GM12874 (cell line): ENCODE data around the gene VIT.

Experiments used
- TF ChIP-seq, protein P1 (sequence below): IDR thresholded peaks from 2 replicates; pipeline ENCODE4 v1.5.1; 2011; ENCODE audit warnings: low read depth, mild to moderate bottlenecking, control low read depth, low read length, moderate library complexity; ENCODE audit not compliant: insufficient read depth

Gene VIT

GRCh38 chr2:36659218-36659617 lies 37.3 kb upstream of the VIT start:
- TF ChIP-seq, protein P1, sequence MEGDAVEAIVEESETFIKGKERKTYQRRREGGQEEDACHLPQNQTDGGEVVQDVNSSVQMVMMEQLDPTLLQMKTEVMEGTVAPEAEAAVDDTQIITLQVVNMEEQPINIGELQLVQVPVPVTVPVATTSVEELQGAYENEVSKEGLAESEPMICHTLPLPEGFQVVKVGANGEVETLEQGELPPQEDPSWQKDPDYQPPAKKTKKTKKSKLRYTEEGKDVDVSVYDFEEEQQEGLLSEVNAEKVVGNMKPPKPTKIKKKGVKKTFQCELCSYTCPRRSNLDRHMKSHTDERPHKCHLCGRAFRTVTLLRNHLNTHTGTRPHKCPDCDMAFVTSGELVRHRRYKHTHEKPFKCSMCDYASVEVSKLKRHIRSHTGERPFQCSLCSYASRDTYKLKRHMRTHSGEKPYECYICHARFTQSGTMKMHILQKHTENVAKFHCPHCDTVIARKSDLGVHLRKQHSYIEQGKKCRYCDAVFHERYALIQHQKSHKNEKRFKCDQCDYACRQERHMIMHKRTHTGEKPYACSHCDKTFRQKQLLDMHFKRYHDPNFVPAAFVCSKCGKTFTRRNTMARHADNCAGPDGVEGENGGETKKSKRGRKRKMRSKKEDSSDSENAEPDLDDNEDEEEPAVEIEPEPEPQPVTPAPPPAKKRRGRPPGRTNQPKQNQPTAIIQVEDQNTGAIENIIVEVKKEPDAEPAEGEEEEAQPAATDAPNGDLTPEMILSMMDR, result no peak

GRCh38 chr2:36659872-36660312 lies 36.6 kb upstream of the VIT start:
- TF ChIP-seq, protein P1, result no peak

DNA sequence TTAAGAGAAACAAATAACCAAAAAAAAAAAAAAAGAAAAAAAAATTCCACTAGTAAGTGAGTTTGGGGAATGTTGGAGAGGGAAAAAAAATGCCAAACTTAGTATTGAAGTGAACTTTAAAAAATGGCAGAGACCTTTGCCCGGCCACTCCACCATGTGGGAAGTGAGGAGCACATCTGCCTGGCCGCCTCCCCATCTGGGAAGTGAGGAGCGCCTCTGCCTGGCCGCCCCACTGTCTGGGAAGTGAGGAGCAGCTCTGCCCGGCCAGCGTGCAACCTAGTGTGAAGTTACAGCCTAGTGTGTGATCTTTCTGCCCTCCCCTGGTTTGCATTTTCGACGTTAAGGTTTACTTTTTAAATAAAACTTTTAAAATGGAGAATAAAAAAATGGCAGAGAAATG lies 33.9 kb upstream of the VIT start:
- TF ChIP-seq, protein P1, result no peak

- TF ChIP-seq, protein P1, result no peak
Measured at GRCh38 chr2:36663295-36663694, 33.2 kb upstream of the VIT start.

- TF ChIP-seq, protein P1, result peak; percentile 55; the same call in 1 of the 2 replicates
Measured at GRCh38 chr2:36663851-36664695, 32.4 kb upstream of the VIT start.

DNA sequence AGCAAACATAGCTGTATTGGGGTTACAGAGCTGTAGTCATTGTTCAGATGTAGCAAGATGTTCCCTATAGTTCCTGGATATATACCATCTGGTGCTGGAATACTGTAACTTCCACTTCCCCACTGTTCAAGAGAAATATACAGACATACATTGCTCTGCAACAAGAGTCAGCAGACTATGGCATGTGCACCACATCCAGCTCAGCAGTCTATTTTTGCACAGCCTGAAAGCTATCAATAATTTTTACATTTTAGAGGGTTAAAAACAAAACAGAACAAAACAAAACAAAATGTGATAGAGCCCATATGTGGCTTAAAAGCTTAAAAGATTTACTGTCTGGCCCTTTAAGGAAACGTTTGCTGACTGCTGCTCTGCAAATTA lies 31.8 kb upstream of the VIT start:
- TF ChIP-seq, protein P1, result no peak

- TF ChIP-seq, protein P1, result no peak
Measured at GRCh38 chr2:36667931-36668330, 28.6 kb upstream of the VIT start.
